ENCODE measurements around the gene TAOK1.

GRCh38 chr17:29368161-29368560 lies 22.0 kb upstream of the TAOK1 start:
- TF ChIP-seq EP300 (IDR thresholded peaks at IDR 0.05; ENCODE audit: low read depth) = no peak
- no peak for TF ChIP-seq CTCF (IDR thresholded peaks at IDR 0.05)
- no peak for TF ChIP-seq POLR2AphosphoS5 (IDR thresholded peaks at IDR 0.05)
- no peak for TF ChIP-seq POLR2A (IDR thresholded peaks at IDR 0.05)
